Activated CD8-positive, alpha-beta T cell treated with anti-CD3 and anti-CD28 coated beads, Interleukin-2, amount 10 ng/mL, durations not matched to agents 7 days and 5 days (primary cell): ENCODE data around the gene RAB2B. TPM values are rescaled to one million over a fixed set of nuclear protein-coding genes. Genes with fewer than 3 reads are reported as not detected.
A peak's percentile ranks its signal among the peaks of the same experiment; 100 is the strongest.
"Not testable (repeated sequence)": the region's sequence is repeated elsewhere in the genome, so short reads cannot be mapped to it uniquely, and the experiment has no call there.

ENCODE experiments used
- ATAC-seq: fragments of 150-1000 bp; cut with Tn5 transposase; one replicate; pipeline ENCODE4 v1.10.0; 2021; ENCODE audit warnings: moderate library complexity
- CTCF ChIA-PET: fragments of 350-600 bp; sonication (Branson Sonifier 250); formaldehyde crosslinking; loops from one replicate; lab custom pipeline; 2021; ENCODE audit warnings: antibody characterized with exemption; lab: Charles Lee
- POLR2A ChIA-PET: fragments of 350-600 bp; sonication (Branson Sonifier 250); formaldehyde crosslinking; loops from one replicate; lab custom pipeline; 2021; ENCODE audit warnings: antibody characterized with exemption; lab: Charles Lee
- DNase-seq: peaks from one replicate; pipeline ENCODE4 v3.0.0-alpha.2; 2020
- H3K27ac Mint-ChIP-seq: one replicate; pipeline ENCODE4 v1.8.0; 2021; ENCODE audit warnings: mild to moderate bottlenecking, mixed read lengths
- H3K27me3 Mint-ChIP-seq: one replicate; pipeline ENCODE4 v1.8.0; 2021; ENCODE audit warnings: low read depth, mixed read lengths
- H3K36me3 Mint-ChIP-seq: one replicate; pipeline ENCODE4 v1.8.0; 2021; ENCODE audit warnings: low read depth, mixed read lengths
- H3K4me1 Mint-ChIP-seq: one replicate; pipeline ENCODE4 v1.8.0; 2021; ENCODE audit warnings: low read depth, mixed read lengths
- H3K4me3 Mint-ChIP-seq: one replicate; pipeline ENCODE4 v1.8.0; 2021; ENCODE audit warnings: mild to moderate bottlenecking, mixed read lengths
- H3K9me3 Mint-ChIP-seq: one replicate; pipeline ENCODE4 v1.8.0; 2022; ENCODE audit warnings: mixed read lengths; ENCODE audit not compliant: insufficient read depth
- total RNA-seq, 2 experiments: library from RNA; stranded (reverse); gene quantifications; one replicate each; pipeline ENCODE4 v1.2.3, GENCODE V29; 2021

The RAB2B gene
- total RNA-seq, 2 experiments from 2014 or later = 20.7 to 22.1 TPM

DNA sequence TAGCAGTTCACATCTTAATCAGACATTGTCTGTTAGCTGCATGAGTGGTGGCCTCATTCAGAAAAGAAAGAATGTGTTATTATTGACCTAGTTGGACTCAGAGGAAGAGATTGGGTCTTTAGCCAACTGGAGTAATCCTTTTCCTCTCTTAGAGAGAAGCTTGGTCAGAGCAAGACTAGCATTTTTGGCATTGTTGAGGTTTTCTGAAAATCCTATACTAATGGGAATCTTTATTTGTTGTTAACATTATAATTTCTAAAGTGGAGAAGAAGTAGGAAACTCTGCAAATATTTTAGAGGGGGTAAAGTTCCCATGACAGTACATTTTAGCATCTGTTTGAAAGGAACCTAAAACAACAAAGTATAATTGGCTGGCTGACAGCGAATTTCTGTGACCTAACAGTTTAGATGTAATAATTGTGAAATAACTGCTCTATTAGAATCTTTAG is 9.9 kb upstream of the RAB2B start:
- ChIA-PET POLR2A (no interaction called here), CTCF (interaction anchor here (1.0 to 1.9 kb wide), 2 partner anchors 9 to 12 kb away, joined by 4 to 25 read pairs; no protein-coding TSS in a partner anchor)
- no peaks in the 10 kb centered on the region for H3K27me3 Mint-ChIP-seq
- peaks cover 26% of the 10 kb centered on the region for H3K36me3 Mint-ChIP-seq
- H3K9me3 Mint-ChIP-seq = no peaks in the 10 kb centered on the region
- no peak overlapping the region for H3K27ac Mint-ChIP-seq
- ATAC-seq (no peak), DNase-seq (no peak)
- H3K4me1 Mint-ChIP-seq = no peaks in the 10 kb centered on the region
- no peak overlapping the region for H3K4me3 Mint-ChIP-seq

DNA sequence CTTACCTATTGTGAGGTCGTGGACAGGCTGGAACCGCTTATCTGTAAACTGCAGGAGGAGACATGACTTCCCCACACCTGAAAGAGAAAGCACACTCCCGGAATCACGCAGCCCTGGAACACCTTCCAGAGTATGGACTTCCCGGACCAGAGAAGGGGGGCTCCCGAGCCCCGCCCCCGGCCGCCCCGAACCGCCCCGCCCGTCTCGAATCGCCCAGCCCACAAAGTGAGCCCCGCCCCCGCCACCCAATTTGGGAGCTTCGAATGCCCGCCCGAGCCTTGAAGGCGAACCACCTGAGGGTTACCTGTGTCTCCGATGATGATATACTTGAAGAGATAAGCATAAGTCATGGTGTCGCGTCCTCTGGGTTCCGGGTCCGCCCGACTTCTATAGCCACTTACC is 235 bp downstream of the RAB2B start:
- no peaks in the 10 kb centered on the region for H3K27me3 Mint-ChIP-seq
- H3K4me3 Mint-ChIP-seq = peak overlapping the region; percentile 98
- peaks cover 23% of the 10 kb centered on the region for H3K36me3 Mint-ChIP-seq
- no peaks in the 10 kb centered on the region for H3K9me3 Mint-ChIP-seq
- DNase-seq (no peak), ATAC-seq (no peak)
- ChIA-PET CTCF (interaction anchor here (0.6 to 4.7 kb wide), 10 partner anchors 10 to 94 kb away, joined by 3 to 57 read pairs (median 10); partner anchors contain the start of genes CHD8 and METTL3), POLR2A (interaction anchor here (0.6 to 2.5 kb wide), 6 partner anchors 19 to 1844 kb away, joined by 3 to 20 read pairs (median 4); partner anchors contain the start of genes CHD8 and METTL3)
- peak overlapping the region; percentile 99 for H3K27ac Mint-ChIP-seq
- H3K4me1 Mint-ChIP-seq = peaks cover 31% of the 10 kb centered on the region

DNA sequence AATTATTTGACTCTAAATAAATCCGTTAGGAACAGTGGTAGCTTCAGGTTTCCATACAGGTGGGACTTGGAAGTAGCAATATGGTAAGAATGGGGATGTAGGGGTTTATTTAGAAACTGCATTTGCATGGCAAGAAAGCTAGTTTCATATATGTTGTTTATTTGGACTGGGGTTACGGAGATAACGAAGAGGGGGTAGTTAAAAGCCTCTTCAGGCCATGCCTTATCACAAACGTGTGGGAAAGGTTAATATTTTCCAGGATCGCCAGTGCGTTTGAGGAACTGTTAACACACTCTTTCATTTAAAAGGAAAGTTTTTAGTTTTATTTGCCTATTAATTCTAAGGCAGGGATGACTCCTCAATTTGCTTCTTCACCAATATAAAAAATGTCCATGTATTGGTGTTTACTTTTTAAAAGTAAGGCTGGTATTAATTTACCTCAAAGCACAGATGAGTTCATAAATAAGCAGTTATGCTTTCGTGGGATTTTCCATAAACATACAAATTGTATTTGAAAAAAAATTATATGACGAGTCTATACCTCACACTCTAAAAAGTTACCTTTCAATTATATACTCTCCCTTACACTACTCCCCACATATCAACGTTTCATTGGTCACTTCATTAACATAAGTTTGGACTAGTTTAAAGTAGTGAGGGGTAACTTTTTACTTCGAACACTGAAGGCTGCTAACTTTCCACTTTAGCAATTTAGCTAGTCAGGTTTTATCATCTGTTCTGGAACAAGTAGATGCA is 814 bp downstream of the RAB2B start:
- Mint-ChIP-seq H3K36me3 (peaks cover 19% of the 10 kb centered on the region), H3K9me3 (no peaks in the 10 kb centered on the region), H3K27ac (peak overlapping the region; percentile 99), H3K4me3 (peak overlapping the region; percentile 98), H3K4me1 (peaks cover 31% of the 10 kb centered on the region), H3K27me3 (no peaks in the 10 kb centered on the region)
- ChIA-PET POLR2A (interaction anchor here (0.6 to 2.5 kb wide), 6 partner anchors 19 to 1845 kb away, joined by 3 to 20 read pairs (median 4); partner anchors contain the start of genes CHD8 and METTL3), CTCF (interaction anchor here (0.6 to 4.7 kb wide), 10 partner anchors 10 to 93 kb away, joined by 3 to 57 read pairs (median 10); partner anchors contain the start of genes CHD8 and METTL3)
- no peak for DNase-seq
- ATAC-seq = no peak

DNA sequence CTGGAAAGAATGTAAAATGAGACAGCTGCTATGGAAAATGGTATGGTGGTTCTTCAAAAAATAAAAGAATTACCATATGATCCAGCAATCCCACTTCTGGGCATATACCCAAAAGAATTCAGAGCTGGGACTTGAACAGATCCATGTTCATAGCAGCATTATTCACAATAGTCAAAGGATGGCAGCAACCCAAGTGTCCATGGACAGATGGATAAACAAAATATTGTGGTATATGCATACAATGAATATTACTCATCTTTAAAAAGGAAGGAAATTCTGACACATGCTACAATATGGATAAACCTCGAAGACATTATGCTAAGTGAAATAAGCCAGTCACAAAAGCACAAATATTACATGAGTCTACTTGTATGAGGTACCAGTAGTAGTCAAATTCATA is 9.1 kb downstream of the RAB2B start:
- H3K27ac Mint-ChIP-seq = no peak overlapping the region
- no peaks in the 10 kb centered on the region for H3K27me3 Mint-ChIP-seq
- ATAC-seq = no peak
- no peaks in the 10 kb centered on the region for H3K9me3 Mint-ChIP-seq
- CTCF ChIA-PET = interaction anchor here (2.6 to 3.7 kb wide), 2 partner anchors 10 to 11 kb away, joined by 9 to 21 read pairs; partner anchors contain the start of genes CHD8, RAB2B and TOX4
- H3K36me3 Mint-ChIP-seq = peaks cover 24% of the 10 kb centered on the region
- H3K4me1 Mint-ChIP-seq = no peaks in the 10 kb centered on the region
- no peak for DNase-seq
- no peak overlapping the region for H3K4me3 Mint-ChIP-seq
- POLR2A ChIA-PET = no interaction called here

DNA sequence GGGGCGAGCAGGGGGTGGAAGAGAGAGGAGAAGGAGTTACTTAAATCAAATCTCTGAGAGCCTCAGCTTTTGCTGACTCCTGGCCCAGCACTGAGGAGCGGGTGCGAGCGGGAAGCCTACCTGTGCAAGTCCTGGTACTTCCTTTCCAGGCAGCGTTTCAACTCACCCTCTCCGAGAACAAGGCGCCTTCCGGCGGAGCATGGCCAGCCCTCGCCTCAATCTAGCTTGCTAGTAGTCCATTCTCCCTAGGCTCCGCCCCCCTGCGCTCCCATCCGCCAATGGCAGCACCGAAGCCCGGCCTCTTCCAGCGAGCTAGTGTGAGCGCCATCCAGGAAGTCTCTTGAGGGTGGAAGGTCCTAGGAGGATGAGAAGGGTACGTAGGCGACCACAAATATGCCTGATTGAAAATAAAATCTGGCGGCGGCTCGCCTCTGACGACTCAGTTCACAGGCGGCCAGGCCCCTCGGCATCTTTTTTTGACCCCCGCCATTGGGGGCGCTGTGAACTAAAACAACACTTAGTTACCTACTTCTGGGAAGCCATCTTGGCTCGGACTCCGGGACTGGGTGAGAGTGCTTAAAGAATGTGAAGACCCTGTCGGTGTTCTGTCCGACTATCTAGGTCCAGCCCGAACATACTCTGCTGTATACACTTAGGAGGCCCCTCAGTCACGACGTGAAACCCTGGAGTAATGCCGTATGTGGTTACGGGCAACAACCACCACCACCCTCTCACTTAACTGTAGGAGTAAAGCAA is 20.7 kb downstream of the RAB2B start, which contains the start of gene CHD8:
Gene CHD8, minus strand, starts transcription at position 212 of the 756 bp plus-strand sequence. CDS start 24,480 bp downstream, outside the sequence.
- ChIA-PET CTCF (interaction anchor here (0.6 to 4.9 kb wide), 21 partner anchors 10 to 106 kb away, joined by 3 to 53 read pairs (median 4); partner anchors contain the start of genes RAB2B, SALL2, SUPT16H and TOX4), POLR2A (interaction anchor here (0.8 to 5.0 kb wide), 8 partner anchors 10 to 55 kb away, joined by 3 to 65 read pairs (median 5); partner anchors contain the start of genes METTL3, RAB2B and TOX4)
- Mint-ChIP-seq H3K27ac (peak within 1 kb of the TSS; percentile 98), H3K36me3 (peaks cover 43% of the 10 kb centered on the region), H3K4me1 (peaks cover 32% of the 10 kb centered on the region), H3K27me3 (no peaks in the 10 kb centered on the region), H3K4me3 (peak within 1 kb of the TSS; percentile 95), H3K9me3 (no peaks in the 10 kb centered on the region)
- DNase-seq = peak; percentile 100
- ATAC-seq = peak; percentile 99

DNA sequence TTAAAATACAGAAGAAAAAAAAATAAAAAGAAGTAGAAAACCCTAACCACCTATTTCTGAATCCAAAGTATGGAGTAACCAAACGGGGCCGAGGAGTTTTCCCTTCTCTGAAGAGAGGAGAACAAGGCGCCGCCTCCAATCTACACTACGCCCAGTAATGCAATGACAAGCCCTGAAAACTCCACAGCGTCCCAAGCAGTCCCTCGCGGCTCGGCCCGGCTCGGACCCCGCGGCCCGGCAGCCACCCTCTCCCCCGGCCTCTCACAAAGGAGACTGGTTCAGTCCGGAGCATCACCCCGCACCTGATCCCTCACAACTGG is 21.2 kb downstream of the RAB2B start:
- ATAC-seq (peak; percentile 34), DNase-seq (no peak)
- H3K36me3 Mint-ChIP-seq = peaks cover 40% of the 10 kb centered on the region
- CTCF ChIA-PET = interaction anchor here (0.6 to 4.9 kb wide), 18 partner anchors 10 to 106 kb away, joined by 3 to 53 read pairs (median 4); partner anchors contain the start of genes RAB2B, SALL2, SUPT16H and TOX4
- H3K27me3 Mint-ChIP-seq = no peaks in the 10 kb centered on the region
- H3K9me3 Mint-ChIP-seq = no peaks in the 10 kb centered on the region
- POLR2A ChIA-PET = interaction anchor here (0.8 to 5.0 kb wide), 9 partner anchors 10 to 62 kb away, joined by 3 to 65 read pairs (median 4); partner anchors contain the start of genes METTL3, RAB2B and TOX4
- peaks cover 36% of the 10 kb centered on the region for H3K4me1 Mint-ChIP-seq
- peak overlapping the region; percentile 98 for H3K27ac Mint-ChIP-seq
- H3K4me3 Mint-ChIP-seq = peak overlapping the region; percentile 95

DNA sequence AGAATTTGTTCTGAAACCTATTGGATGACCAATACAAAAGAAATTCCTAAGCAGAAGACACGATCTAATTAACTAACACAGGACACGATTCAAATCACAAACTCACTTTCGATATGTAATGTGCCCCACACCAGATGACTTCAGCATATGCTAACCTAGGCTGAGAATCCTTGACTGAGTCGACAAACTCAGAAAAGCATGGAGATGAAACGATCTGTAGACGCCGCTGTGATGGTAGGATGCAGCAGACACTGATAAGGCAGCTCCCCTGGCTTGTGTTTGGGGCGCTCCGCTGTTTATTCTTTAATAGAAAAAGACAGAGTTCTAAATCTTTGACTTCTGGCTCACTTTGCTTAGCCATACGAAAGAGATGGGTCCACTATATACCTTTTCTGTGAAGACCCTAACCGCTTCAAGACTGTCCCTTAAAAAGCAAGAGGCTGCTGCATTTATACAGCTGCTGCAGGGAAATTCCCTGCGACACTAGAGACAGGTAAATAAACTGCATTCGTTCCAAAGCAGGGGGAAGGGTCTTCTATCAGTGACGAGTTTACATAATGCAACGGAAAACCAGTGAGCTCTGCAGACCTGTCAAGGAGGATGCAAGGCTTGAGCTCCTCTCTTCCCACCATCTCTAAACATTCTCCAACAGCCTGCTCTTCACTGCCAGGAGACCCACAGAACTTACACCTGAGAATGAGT is 21.8 kb downstream of the RAB2B start:
- ATAC-seq = no peak
- Mint-ChIP-seq H3K4me1 (peaks cover 42% of the 10 kb centered on the region), H3K4me3 (peak overlapping the region; percentile 95), H3K9me3 (no peaks in the 10 kb centered on the region), H3K27ac (peak overlapping the region; percentile 98), H3K36me3 (peaks cover 42% of the 10 kb centered on the region), H3K27me3 (no peaks in the 10 kb centered on the region)
- no peak for DNase-seq
- CTCF ChIA-PET = interaction anchor here (0.9 to 4.9 kb wide), 6 partner anchors 10 to 72 kb away, joined by 3 to 53 read pairs (median 6); partner anchors contain the start of genes RAB2B, SALL2 and TOX4
- POLR2A ChIA-PET = interaction anchor here (0.8 to 5.0 kb wide), 8 partner anchors 10 to 62 kb away, joined by 3 to 65 read pairs (median 4); partner anchors contain the start of genes METTL3, RAB2B and TOX4

DNA sequence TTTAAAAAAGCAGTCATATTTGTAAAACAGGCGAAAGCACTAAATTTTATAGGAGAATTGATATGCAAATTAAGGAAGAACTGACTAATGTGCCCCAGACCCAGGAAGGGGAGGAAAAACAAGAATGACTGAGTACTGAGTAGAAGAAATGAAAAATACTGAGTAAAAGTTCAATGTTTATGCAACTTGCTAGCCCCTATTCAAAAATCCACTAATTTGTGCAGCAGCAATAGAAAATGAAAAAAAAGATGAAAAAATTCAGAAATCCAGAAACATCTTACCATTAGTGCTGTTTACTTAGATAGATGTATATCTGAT is 26.9 kb downstream of the RAB2B start:
- DNase-seq (no peak), ATAC-seq (no peak)
- no peaks in the 10 kb centered on the region for H3K9me3 Mint-ChIP-seq
- ChIA-PET POLR2A (interaction anchor here (4.8 kb wide), 1 partner anchor 13 kb away, joined by 20 read pairs; no protein-coding TSS in a partner anchor), CTCF (interaction anchor here (1.2 to 2.0 kb wide), 2 partner anchors 9 to 26 kb away, joined by 3 to 4 read pairs; no protein-coding TSS in a partner anchor)
- H3K27ac Mint-ChIP-seq = peak overlapping the region; percentile 27
- peaks cover 48% of the 10 kb centered on the region for H3K4me1 Mint-ChIP-seq
- H3K27me3 Mint-ChIP-seq = no peaks in the 10 kb centered on the region
- H3K4me3 Mint-ChIP-seq = no peak overlapping the region
- H3K36me3 Mint-ChIP-seq = peaks cover 47% of the 10 kb centered on the region

DNA sequence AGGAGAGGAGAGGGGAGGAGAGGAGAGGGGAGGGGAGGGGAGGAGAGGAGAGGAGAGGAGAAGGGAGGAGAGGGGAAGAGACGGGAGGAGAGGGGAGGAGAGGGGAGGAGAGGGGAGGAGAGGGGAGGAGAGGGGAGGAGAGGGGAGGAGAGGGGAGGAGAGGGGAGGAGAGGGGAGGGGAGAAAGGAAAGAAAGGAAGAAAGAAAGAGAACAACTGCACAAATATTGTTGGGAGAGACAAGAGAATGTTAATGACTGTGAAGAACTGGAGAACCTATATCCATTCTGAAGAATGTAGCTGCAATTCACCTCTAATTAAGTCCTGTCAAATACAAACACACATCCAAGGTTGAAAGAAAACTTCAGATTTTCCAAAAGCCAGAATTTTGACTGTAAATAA is 34.1 kb downstream of the RAB2B start:
- peaks cover 11% of the 10 kb centered on the region for H3K4me1 Mint-ChIP-seq
- POLR2A ChIA-PET = interaction anchor here (0.7 to 5.6 kb wide), 3 partner anchors 9 to 18 kb away, joined by 3 to 26 read pairs (median 3); partner anchors contain the start of gene CHD8

DNA sequence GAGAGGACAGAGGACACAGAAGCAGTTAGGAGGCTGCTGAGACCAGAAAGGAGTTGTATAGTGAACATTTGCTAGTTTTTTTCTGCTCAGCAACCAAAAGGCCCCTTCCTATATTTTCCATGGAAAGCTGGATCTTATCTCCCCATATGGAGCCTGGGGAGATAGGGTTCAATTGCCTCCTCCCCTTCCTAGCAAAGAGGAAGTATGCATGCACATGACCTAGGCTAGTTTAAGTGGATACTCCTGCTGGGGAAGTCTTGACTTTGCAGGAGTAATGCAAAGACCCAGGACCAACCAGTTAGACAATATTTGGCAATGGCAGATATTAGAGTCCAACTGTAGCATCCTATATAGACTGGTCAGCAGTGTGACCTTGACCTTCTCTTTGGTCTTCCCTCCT is 35.9 kb downstream of the RAB2B start:
- DNase-seq (no peak), ATAC-seq (no peak)
- H3K27me3 Mint-ChIP-seq = no peaks in the 10 kb centered on the region
- peaks cover 22% of the 10 kb centered on the region for H3K36me3 Mint-ChIP-seq
- peaks cover 16% of the 10 kb centered on the region for H3K4me1 Mint-ChIP-seq
- no peak overlapping the region for H3K27ac Mint-ChIP-seq
- CTCF ChIA-PET = no interaction called here
- POLR2A ChIA-PET = interaction anchor here (1.4 kb wide), 1 partner anchor 14 kb away, joined by 4 read pairs; no protein-coding TSS in a partner anchor
- no peak overlapping the region for H3K4me3 Mint-ChIP-seq
- H3K9me3 Mint-ChIP-seq = no peaks in the 10 kb centered on the region

More for the DNA sequence above, 34.1 kb downstream of the RAB2B start:
- ATAC-seq, H3K27me3 Mint-ChIP-seq, DNase-seq, CTCF ChIA-PET, H3K27ac Mint-ChIP-seq, H3K9me3 Mint-ChIP-seq, H3K4me3 Mint-ChIP-seq: not testable (repeated sequence)
- peaks cover 24% of the 10 kb centered on the region for H3K36me3 Mint-ChIP-seq
